T-helper 1 cell treated with Interleukin-12 subunit alpha and Interleukin-12 subunit beta and Interleukin-4 antibody, amounts not matched to agents 30 μg/mL and 1 μg/mL, for 36 hours (primary cell): ENCODE data around the gene LZIC.

Source experiments
- H3K27ac Mint-ChIP-seq: one replicate; pipeline ENCODE4 v1.8.0; 2021; ENCODE audit warnings: mild to moderate bottlenecking, mixed read lengths
- H3K27me3 Mint-ChIP-seq: one replicate; pipeline ENCODE4 v1.8.0; 2021; ENCODE audit warnings: low read depth, mixed read lengths
- H3K36me3 Mint-ChIP-seq: one replicate; pipeline ENCODE4 v1.8.0; 2021; ENCODE audit warnings: low read depth, mixed read lengths
- H3K4me1 Mint-ChIP-seq: one replicate; pipeline ENCODE4 v1.8.0; 2021; ENCODE audit warnings: low read depth, mixed read lengths
- H3K4me3 Mint-ChIP-seq: one replicate; pipeline ENCODE4 v1.8.0; 2021; ENCODE audit warnings: mild to moderate bottlenecking, moderate library complexity, mixed read lengths
- H3K9me3 Mint-ChIP-seq: one replicate; pipeline ENCODE4 v1.8.0; 2021; ENCODE audit warnings: mixed read lengths

The LZIC gene

DNA sequence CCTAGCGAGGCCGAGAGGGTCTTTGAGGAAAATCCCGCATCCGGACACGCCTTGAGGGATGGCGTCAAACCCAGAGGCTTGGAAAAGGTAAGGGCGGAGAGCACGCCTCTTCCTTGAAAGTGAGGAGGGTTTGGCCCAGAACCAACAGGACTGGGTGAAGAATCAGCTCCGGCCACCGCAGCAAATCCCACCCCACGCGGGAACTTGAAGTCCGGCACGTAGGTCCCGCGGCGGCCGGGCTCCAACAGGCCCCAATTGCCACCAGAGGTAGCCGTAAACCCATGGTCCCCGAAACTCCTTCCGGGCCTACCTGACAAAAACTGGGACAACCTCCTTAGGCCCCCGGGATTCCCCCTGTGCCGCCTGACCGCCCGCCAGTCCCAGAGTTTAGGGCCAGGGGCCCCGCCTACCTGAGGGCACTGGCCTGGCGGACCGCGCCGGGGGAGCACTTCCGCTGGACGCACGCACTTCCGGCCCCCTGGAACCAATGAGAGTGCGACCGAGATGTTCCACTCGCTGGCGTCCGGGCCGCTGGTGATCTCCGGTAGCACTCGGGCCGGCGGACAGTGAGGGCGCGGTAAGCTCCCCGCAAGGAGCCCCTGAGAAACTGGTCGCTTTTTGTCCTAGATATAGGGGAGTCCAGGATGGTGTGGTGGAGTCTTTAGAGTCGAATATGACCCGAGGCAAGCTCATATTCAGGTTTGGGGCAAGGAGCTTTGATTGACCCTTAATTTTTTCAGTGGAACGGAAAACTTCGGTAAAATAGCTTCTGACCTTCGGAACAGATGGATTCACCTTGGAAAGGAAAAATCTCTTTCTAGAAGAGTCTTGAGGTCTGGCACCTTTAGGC lies at the start of gene LZIC, which contains the start of gene NMNAT1:
LZIC (minus strand) TSS at position 453 of the 850 bp plus-strand sequence. CDS start 6,772 bp downstream, outside the sequence.
NMNAT1 (plus strand) TSS at position 537 of the 850 bp plus-strand sequence. CDS start 28,599 bp downstream, outside the sequence.
- peaks cover 8% of the 10 kb centered on the region for H3K36me3 Mint-ChIP-seq
- H3K4me1 Mint-ChIP-seq: peaks cover 8% of the 10 kb centered on the region
- no peaks in the 10 kb centered on the region for H3K9me3 Mint-ChIP-seq
- H3K27me3 Mint-ChIP-seq: no peaks in the 10 kb centered on the region
- H3K27ac Mint-ChIP-seq: peak within 1 kb of the TSS; percentile 97
- peak within 1 kb of the TSS; percentile 99 for H3K4me3 Mint-ChIP-seq

DNA sequence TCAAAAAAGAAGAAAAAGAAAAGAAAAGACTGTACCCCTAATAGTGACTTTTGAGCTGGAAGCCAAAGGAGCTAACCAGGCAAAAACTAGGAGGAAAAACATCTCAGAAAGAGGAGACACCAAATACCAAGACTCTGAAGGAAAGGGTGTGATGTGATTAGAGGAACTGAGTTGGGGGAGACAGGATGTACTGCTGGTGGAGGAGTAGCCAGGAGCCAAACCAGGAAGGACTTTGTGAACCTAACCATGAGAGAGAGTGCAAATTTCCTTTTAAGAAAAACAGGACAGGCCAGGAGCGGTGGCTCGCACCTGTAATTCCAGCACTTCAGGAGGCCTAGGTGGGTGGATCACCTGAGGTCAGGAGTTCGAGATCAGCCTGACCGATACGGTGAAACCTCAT lies 49.7 kb upstream of the LZIC start:
- no peak overlapping the region for H3K4me3 Mint-ChIP-seq
- peaks cover 4% of the 10 kb centered on the region for H3K4me1 Mint-ChIP-seq
- H3K9me3 Mint-ChIP-seq: no peaks in the 10 kb centered on the region
- H3K36me3 Mint-ChIP-seq: peaks cover 4% of the 10 kb centered on the region
- peaks cover 27% of the 10 kb centered on the region for H3K27me3 Mint-ChIP-seq
- H3K27ac Mint-ChIP-seq: no peak overlapping the region

DNA sequence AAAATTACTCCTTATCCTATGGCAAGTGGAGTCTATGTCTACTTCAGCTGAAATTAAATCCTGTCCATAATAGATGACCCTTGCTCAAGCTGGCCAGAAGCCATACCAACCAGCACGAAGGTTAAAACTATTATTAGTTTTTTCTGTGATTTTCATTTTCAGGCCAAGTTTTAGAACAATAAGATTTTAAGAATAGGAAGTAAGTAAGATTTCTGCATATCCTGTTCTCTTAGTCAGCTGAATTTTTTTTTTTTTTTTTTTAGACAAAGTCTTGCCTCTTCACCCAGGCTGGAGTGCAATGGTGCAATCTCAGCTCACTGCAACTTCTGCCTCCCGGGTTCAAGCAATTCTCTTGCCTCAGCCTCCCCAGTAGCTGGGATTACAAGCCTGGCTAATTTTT lies 47.8 kb upstream of the LZIC start:
- H3K27ac Mint-ChIP-seq: no peak overlapping the region
- peaks cover 18% of the 10 kb centered on the region for H3K27me3 Mint-ChIP-seq
- no peaks in the 10 kb centered on the region for H3K4me1 Mint-ChIP-seq
- H3K9me3 Mint-ChIP-seq: no peaks in the 10 kb centered on the region
- H3K36me3 Mint-ChIP-seq: no peaks in the 10 kb centered on the region
- no peak overlapping the region for H3K4me3 Mint-ChIP-seq

DNA sequence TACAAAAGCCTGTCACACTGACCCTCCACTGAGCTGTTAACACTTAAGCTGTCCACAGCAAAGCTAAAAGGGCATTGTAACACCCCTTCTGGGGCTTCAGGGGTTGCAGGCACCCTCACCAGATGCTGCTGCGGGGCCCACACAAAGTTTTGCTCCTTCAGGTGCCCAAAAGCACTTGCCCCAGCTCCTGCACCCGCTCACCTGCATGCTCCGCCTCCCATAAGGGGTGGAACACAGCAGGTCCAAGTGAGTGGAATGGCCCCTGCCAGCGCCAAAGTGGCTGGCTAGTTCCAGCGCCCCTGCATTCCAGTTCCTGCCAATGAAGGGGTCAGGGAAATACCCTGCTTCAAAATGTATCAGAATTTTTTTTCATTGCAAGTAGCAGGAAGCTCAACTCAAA lies 46.6 kb upstream of the LZIC start:
- no peaks in the 10 kb centered on the region for H3K36me3 Mint-ChIP-seq
- no peak overlapping the region for H3K27ac Mint-ChIP-seq
- peaks cover 12% of the 10 kb centered on the region for H3K27me3 Mint-ChIP-seq
- H3K9me3 Mint-ChIP-seq: no peaks in the 10 kb centered on the region
- H3K4me3 Mint-ChIP-seq: no peak overlapping the region
- H3K4me1 Mint-ChIP-seq: no peaks in the 10 kb centered on the region

DNA sequence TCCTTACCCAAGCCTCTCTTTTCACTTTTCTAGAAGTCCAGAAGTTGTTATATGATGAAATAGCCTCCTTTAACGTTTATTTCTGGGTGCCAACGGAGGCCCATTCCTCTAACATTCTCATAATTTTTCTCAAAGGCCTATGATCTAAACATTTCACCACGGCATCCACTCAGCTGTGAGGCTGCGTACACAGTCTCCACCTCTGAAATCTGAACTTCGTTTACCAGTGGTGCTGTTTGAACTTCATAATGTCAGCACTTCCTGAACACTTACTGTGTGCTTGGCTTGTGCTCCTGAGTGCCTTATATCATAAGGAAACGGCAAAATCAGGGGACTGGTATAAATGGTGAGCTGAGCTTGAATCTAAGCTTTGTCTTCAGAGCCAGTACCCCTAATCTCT lies 41.8 kb upstream of the LZIC start:
- Mint-ChIP-seq H3K36me3 (no peaks in the 10 kb centered on the region), H3K4me1 (no peaks in the 10 kb centered on the region), H3K4me3 (no peak overlapping the region), H3K27ac (no peak overlapping the region), H3K27me3 (no peaks in the 10 kb centered on the region), H3K9me3 (no peaks in the 10 kb centered on the region)

GRCh38 chr1:9984253-9984652 lies 41.1 kb upstream of the LZIC start:
- Mint-ChIP-seq H3K36me3 (no peaks in the 10 kb centered on the region), H3K4me1 (no peaks in the 10 kb centered on the region), H3K9me3 (no peaks in the 10 kb centered on the region), H3K4me3 (no peak overlapping the region), H3K27ac (no peak overlapping the region), H3K27me3 (no peaks in the 10 kb centered on the region)

DNA sequence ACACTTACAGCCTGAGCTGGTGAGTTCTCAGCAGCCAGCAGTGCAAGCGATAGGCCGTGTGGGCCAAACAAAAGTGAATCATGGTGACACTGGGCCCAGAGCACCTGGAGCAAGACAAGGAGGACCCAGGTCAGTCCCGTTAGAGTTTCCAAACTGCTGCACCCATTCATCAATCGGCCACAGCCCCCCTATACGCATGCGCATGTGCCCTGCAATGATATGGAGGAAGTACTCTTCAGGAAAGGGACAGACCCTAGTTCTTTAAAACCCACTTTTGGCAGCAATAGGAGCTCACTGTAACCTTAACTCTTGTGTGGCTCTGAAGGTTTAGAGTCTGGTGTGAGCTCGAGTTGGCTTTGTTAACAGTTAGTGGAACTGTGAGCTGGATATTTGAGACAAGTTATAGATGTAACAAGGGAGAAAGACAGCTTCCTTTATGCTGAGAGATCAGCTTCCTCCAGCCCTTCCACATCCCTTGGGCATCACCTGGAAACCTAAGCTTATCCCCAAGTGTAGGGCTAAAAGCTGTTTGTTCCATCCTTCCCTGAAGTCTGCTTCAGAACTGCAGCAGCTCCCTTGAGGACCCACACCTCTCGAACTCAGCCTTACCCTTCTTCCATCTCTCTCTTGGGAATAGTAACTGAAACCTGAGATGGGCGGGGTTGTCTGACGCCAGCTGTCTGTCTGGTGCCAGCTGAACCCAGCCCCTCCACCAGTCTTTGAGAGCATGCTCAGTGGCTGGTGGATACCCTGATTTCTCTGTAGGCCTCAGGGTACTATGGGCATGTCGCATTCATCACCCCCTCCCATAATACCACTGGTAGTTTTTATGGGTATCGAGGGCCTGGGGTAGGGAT lies 17.7 kb upstream of the LZIC start:
- H3K27me3 Mint-ChIP-seq: no peaks in the 10 kb centered on the region
- H3K4me3 Mint-ChIP-seq: no peak overlapping the region
- H3K27ac Mint-ChIP-seq: no peak overlapping the region
- no peaks in the 10 kb centered on the region for H3K36me3 Mint-ChIP-seq
- H3K4me1 Mint-ChIP-seq: no peaks in the 10 kb centered on the region
- no peaks in the 10 kb centered on the region for H3K9me3 Mint-ChIP-seq

DNA sequence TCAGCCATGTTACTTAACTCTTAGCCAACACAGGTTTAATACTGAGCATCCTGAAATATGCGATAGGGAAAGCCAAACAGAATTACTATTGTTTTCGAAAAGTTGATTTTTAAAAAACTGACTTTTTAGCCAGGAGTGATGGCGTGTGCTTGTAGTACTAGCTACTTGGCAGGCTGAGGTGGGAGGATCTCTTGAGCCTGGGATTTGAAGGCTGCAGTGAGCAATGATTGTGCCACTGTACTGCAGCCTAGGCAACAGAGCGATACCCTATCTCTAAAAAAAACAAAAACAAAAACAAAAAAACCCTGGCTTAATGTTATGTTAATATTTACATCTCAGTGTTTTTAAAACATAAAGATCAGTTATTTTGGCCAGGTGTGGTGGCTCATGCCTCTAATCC lies 16.8 kb upstream of the LZIC start:
- Mint-ChIP-seq H3K4me3 (no peak overlapping the region), H3K36me3 (no peaks in the 10 kb centered on the region), H3K4me1 (no peaks in the 10 kb centered on the region), H3K27ac (no peak overlapping the region), H3K27me3 (no peaks in the 10 kb centered on the region), H3K9me3 (no peaks in the 10 kb centered on the region)

- Mint-ChIP-seq H3K27me3 (no peaks in the 10 kb centered on the region), H3K36me3 (no peaks in the 10 kb centered on the region), H3K4me3 (no peak overlapping the region), H3K27ac (no peak overlapping the region), H3K4me1 (no peaks in the 10 kb centered on the region), H3K9me3 (no peaks in the 10 kb centered on the region)
Observed at GRCh38 chr1:9957726-9958125, 14.5 kb upstream of the LZIC start.

- H3K27ac Mint-ChIP-seq: no peak overlapping the region
- no peak overlapping the region for H3K4me3 Mint-ChIP-seq
- no peaks in the 10 kb centered on the region for H3K27me3 Mint-ChIP-seq
- H3K4me1 Mint-ChIP-seq: peaks cover 14% of the 10 kb centered on the region
- H3K36me3 Mint-ChIP-seq: peaks cover 5% of the 10 kb centered on the region
- no peaks in the 10 kb centered on the region for H3K9me3 Mint-ChIP-seq
Observed at GRCh38 chr1:9946315-9946714, 3.1 kb upstream of the LZIC start.

DNA sequence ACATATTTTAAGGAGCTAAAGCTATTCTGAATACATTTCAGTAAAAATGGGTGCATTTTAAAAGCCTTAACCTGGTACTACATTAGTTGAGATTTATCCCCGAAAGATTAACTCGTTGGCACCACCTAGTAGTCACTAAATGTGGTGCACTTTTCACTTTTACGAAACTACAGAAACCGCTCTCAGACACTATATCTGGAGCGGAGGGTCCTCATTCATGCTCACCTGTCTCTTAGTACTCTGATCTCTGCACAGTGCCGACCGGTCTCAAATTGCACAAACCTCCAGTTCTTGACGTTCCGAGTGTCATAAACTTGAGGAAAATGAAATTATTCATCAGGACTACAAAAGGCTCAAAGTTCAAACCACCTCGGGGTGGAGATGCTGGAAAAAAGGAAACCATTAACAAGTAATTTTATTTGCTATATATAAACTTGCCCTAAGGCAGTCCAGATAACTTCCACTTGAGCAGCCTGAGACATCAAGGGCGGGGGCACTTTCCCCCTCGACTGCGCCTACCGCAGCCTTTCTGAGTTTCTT lies 722 bp downstream of the LZIC start:
- Mint-ChIP-seq H3K27ac (peak overlapping the region; percentile 97), H3K9me3 (no peaks in the 10 kb centered on the region), H3K27me3 (no peaks in the 10 kb centered on the region), H3K36me3 (peaks cover 8% of the 10 kb centered on the region), H3K4me3 (peak overlapping the region; percentile 99), H3K4me1 (peaks cover 8% of the 10 kb centered on the region)

DNA sequence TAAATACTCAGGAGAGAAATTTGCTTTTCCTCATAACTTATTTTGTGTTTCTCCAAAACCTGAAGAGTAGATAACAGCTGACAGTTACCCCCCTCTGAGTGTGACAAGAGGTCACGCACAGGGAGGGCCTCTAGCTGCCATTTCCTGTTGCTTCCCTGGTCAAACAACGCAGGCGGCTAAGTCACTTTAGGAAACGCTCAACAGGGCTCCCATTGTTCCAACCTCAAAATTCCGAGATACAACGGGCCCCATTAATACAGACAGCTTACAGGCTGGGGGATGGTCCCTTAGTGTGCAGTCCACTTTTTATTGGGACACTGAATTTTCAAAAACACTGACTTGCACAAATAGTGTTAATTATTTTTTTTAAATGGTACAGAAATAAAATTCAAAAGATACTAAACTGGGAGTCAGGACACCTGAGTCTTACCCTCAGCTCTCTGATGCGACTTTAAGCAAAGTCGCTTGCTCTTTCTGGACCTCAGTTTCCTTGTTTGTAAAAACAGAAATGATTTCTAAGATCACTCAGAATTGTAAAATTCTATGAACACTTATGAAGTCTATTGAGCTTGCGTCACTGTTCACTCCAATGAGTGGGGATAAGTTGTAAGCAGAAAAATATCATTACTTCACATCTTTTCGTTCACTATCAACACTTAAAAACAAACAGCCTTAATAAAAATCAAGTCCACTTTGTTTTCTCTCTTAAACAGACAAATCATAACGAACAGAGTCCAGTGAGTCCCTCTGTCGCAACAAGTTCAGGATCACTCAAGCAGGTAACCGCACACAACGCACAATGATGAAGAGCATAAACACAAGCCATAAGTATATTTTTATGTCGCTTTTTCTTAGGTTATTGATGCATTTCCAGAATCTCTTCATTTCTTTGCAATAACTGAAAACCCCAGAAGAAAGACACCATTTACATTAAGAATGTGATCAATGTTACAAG lies 13.5 kb downstream of the LZIC start:
- H3K4me1 Mint-ChIP-seq: peaks cover 1% of the 10 kb centered on the region
- H3K9me3 Mint-ChIP-seq: no peaks in the 10 kb centered on the region
- no peak overlapping the region for H3K27ac Mint-ChIP-seq
- no peaks in the 10 kb centered on the region for H3K27me3 Mint-ChIP-seq
- no peak overlapping the region for H3K4me3 Mint-ChIP-seq
- H3K36me3 Mint-ChIP-seq: peaks cover 23% of the 10 kb centered on the region

GRCh38 chr1:9927259-9927658 lies 15.9 kb downstream of the LZIC start:
- Mint-ChIP-seq H3K4me1 (peaks cover 1% of the 10 kb centered on the region), H3K9me3 (no peaks in the 10 kb centered on the region), H3K27ac (no peak overlapping the region), H3K4me3 (no peak overlapping the region), H3K36me3 (peaks cover 14% of the 10 kb centered on the region), H3K27me3 (no peaks in the 10 kb centered on the region)

DNA sequence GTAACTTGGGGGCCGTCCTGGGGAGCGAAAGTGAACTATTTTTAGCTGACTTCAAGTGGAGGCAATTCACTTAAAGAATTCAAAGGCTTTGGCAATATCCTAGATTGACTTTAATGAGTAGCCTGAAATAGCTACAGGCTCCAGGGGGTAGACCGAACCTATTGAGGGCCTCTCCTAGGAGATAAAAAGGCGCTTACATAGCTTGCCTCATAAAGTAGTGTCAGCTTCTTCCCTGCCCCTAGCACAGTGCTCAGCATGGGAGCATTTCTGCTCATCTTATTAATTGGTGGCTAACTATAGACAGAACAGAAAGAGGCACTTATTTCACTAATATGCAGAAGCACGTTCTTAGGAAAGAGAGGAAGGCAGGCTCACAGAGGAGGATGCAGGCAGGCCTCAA lies 20.8 kb downstream of the LZIC start:
- Mint-ChIP-seq H3K4me3 (no peak overlapping the region), H3K27me3 (peaks cover 8% of the 10 kb centered on the region), H3K36me3 (peaks cover 3% of the 10 kb centered on the region), H3K27ac (no peak overlapping the region), H3K9me3 (no peaks in the 10 kb centered on the region), H3K4me1 (peaks cover 1% of the 10 kb centered on the region)
